ENCODE data around the gene MEG3. TPM values are rescaled to one million over a fixed set of nuclear protein-coding genes. Genes with fewer than 3 reads are reported as not detected.

MEG3 gene
- total and polyA plus RNA-seq, 2 of the 4 experiments (the other 2 are of a cell fraction) = 31.5 to 556 TPM

- Histone ChIP-seq H3K9ac (ENCODE audit: low read depth, low read length) (no peak overlapping the region), H2BK120ac (ENCODE audit: low read depth, low read length) (no peak overlapping the region), H3K14ac (replicated peaks; ENCODE audit: low read depth, low read length) (no peak overlapping the region), H4K91ac (ENCODE audit: insufficient read depth, low read depth, low read length) (no peak overlapping the region), H3K27me3 (ENCODE audit: control insufficient read depth, insufficient read depth, low read length) (no peaks in the 10 kb centered on the region), H2BK5ac (ENCODE audit: low read depth, low read length, poor library complexity, severe bottlenecking) (no peak overlapping the region), H2AFZ (replicated peaks; ENCODE audit: low read length, poor library complexity) (no peak overlapping the region), H3K4me3 (ENCODE audit: insufficient read depth, low read depth, low read length) (no peak overlapping the region), H3K27ac (ENCODE audit: insufficient read depth, low read length) (no peak overlapping the region), H3K9me3 (ENCODE audit: control insufficient read depth, insufficient read depth, low read length) (no peaks in the 10 kb centered on the region), H3K79me1 (ENCODE audit: low read depth in 1 of 2, low read length in 2 of 2) (peaks cover 13 to 52% of the 10 kb centered on the region in 2 experiments; a peak in 3 of 4 replicates), H2AK9ac (replicated peaks; ENCODE audit: low read depth, low read length, poor library complexity) (no peak overlapping the region), H2BK20ac (ENCODE audit: low read depth, low read length) (no peak overlapping the region), H4K5ac (ENCODE audit: low read depth, low read length) (no peak overlapping the region), H4K8ac (ENCODE audit: low read depth in 2 of 2, low read length in 2 of 2) (no peak overlapping the region), H3K9me1 (ENCODE audit: insufficient read depth, low read length) (peaks cover 14% of the 10 kb centered on the region; the same call in 1 of the 2 replicates), H4K20me1 (ENCODE audit: insufficient read depth, low read length) (peaks cover 80% of the 10 kb centered on the region), H2AK5ac (ENCODE audit: low read depth, low read length) (no peak overlapping the region), H2BK15ac (ENCODE audit: low read depth, low read length) (no peak overlapping the region), H3K23ac (ENCODE audit: low read depth, low read length) (no peak overlapping the region), H3K4me1 (ENCODE audit: control insufficient read depth, insufficient read depth, low read length) (no peaks in the 10 kb centered on the region), H3K18ac (ENCODE audit: low read depth, low read length) (no peak overlapping the region), H3K4ac (ENCODE audit: low read depth, low read length) (no peak overlapping the region), H3K36me3 (ENCODE audit: control insufficient read depth, insufficient read depth, low read length) (peaks cover 43% of the 10 kb centered on the region), H3K4me2 (ENCODE audit: low read depth, low read length) (no peak overlapping the region), H3K56ac (ENCODE audit: extremely low read depth, insufficient read depth, low read length) (no peak overlapping the region)
- TF ChIP-seq RCOR1 (IDR thresholded peaks at IDR 0.05; ENCODE audit: insufficient replicate concordance, low read length) = no peak
- TF ChIP-seq RAD21 (IDR thresholded peaks at IDR 0.05; ENCODE audit: low read length) = no peak
- TF ChIP-seq USF2 (IDR thresholded peaks at IDR 0.05; ENCODE audit: low read depth, low read length) = no peak
- TF ChIP-seq MXI1 (IDR thresholded peaks at IDR 0.05; ENCODE audit: borderline replicate concordance, low read depth, low read length) = no peak
- DNase-seq (no peak), ATAC-seq (ENCODE audit: low read depth) (no peak; the same call in 1 of the 2 replicates)
- WGBS, 2 experiments (ENCODE audit: extremely low coverage in 2 of 2, insufficient read length in 1 of 2) = 100% methylated on average over 1 of the region's 3 CpGs; no CpG with 5 or more reads in 1 of the 2 experiments
- ChIA-PET POLR2A (ENCODE audit: unreplicated experiment) (no interaction called here), CTCF (no interaction called here)
- in situ Hi-C loops (cut with MboI; ENCODE audit: low sequenced_read_pairs) (no loop called here), dilution Hi-C loops (cut with HindIII; ENCODE audit: low sequenced_read_pairs, unreplicated experiment) (no loop called here), intact Hi-C loops (cut with micrococcal nuclease) (no loop called here)
- no TSS peak for BruUV-seq (replicated peaks)
These were observed 47.2 kb downstream of the MEG3 start for GRCh38 chr14:100873096-100873482.
